ENCODE data around the gene DLGAP5. TPM values are rescaled to one million over a fixed set of nuclear protein-coding genes. Genes with fewer than 3 reads are reported as not detected.

DLGAP5 gene
- total RNA-seq, 2 experiments from 2014 or later = 117 to 120 TPM

- Mint-ChIP-seq H3K4me3 (no peak overlapping the region), H3K27ac (no peak overlapping the region), H3K27me3 (ENCODE audit: low read depth) (no peaks in the 10 kb centered on the region), H3K36me3 (ENCODE audit: low read depth) (peaks cover 25% of the 10 kb centered on the region), H3K9me3 (no peaks in the 10 kb centered on the region), H3K4me1 (ENCODE audit: low read depth) (peaks cover 10% of the 10 kb centered on the region)
- CTCF ChIA-PET = interaction anchor here (0.7 to 3.6 kb wide), 6 partner anchors 30 to 499 kb away, joined by 3 to 43 read pairs (median 4); no protein-coding TSS in a partner anchor
- intact Hi-C loops (cut with micrococcal nuclease) = loop anchor here (1.0 kb wide), 2 partner anchors 72 to 110 kb away; partner anchors contain the start of gene MAPK1IP1L
- DNase-seq = no peak
Observed at GRCh38 chr14:55160989-55161388, 30.4 kb downstream of the DLGAP5 start.

DNA sequence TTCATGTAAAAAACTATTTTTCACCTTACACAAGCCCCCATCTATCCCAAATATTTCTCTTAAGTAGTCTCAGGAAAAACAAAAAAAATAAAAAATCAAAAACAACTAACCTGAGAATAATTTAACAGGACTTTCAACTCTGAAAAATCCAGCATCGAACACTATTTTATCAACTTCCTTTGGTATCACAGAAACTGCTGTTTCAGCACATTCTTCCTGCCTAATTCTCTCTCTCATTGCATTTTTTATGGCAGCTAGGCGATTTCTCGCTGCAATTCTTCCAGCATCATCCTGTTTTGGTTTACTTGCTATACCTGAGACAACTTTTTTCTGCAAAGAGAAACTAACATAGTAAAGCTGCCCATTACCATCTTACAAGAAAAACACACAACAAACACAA, 33.0 kb downstream of the DLGAP5 start:
- no peaks in the 10 kb centered on the region for H3K9me3 Mint-ChIP-seq
- DNase-seq = no peak
- intact Hi-C loops (cut with micrococcal nuclease) = no loop called here
- no peak overlapping the region for H3K27ac Mint-ChIP-seq
- H3K27me3 Mint-ChIP-seq (ENCODE audit: low read depth) = no peaks in the 10 kb centered on the region
- peaks cover 5% of the 10 kb centered on the region for H3K4me1 Mint-ChIP-seq (ENCODE audit: low read depth)
- H3K36me3 Mint-ChIP-seq (ENCODE audit: low read depth) = peaks cover 27% of the 10 kb centered on the region
- CTCF ChIA-PET = interaction anchor here (0.6 to 3.6 kb wide), 3 partner anchors 38 to 68 kb away, joined by 3 to 43 read pairs (median 3); no protein-coding TSS in a partner anchor
- H3K4me3 Mint-ChIP-seq = no peak overlapping the region

DNA sequence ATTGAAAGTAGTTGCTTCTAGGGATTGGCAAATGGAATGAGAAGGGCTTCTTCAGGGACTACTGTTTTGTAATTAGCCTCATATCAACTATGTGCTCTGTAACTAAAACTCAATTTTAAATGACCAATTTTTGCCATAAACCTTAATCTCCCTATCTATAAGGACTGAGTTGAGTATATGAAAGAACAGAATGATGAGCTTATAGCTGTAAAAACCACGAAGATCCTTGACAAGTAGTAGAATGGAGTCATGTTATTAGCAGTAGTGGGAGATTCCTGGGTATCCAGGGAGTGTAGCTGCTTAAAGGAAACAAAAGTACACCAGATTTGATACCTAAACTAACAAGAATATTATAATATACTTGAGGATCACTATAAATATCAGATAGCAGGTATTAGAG, 34.3 kb downstream of the DLGAP5 start:
- H3K4me3 Mint-ChIP-seq = no peak overlapping the region
- intact Hi-C loops (cut with micrococcal nuclease) = no loop called here
- H3K9me3 Mint-ChIP-seq = no peaks in the 10 kb centered on the region
- no peak for DNase-seq
- no peaks in the 10 kb centered on the region for H3K27me3 Mint-ChIP-seq (ENCODE audit: low read depth)
- CTCF ChIA-PET = interaction anchor here (0.6 kb wide), 1 partner anchor 197 kb away, joined by 4 read pairs; no protein-coding TSS in a partner anchor
- H3K4me1 Mint-ChIP-seq (ENCODE audit: low read depth) = peaks cover 5% of the 10 kb centered on the region
- peaks cover 28% of the 10 kb centered on the region for H3K36me3 Mint-ChIP-seq (ENCODE audit: low read depth)
- H3K27ac Mint-ChIP-seq = no peak overlapping the region

DNA sequence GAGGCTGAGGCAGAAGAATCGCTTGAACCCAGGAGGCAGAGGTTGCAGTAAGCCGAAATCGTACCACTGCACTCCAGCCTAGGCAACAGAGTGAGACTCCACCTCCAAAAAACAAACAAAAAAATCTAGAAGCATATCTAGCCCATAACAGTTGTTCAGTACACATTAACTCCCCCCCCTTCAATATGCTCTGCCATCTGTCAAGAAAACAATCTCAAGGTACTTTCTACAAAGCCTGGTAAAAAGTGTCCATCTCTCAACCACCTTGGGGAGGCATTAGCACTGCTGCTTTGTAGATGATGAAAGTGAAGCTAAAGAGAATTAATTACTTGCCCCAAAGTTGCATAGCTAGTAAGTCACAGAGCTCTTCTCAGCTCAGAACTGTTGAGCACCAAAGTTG, 37.4 kb downstream of the DLGAP5 start:
- Mint-ChIP-seq H3K27me3 (ENCODE audit: low read depth) (no peaks in the 10 kb centered on the region), H3K9me3 (no peaks in the 10 kb centered on the region), H3K4me1 (ENCODE audit: low read depth) (peaks cover 5% of the 10 kb centered on the region), H3K4me3 (no peak overlapping the region), H3K27ac (no peak overlapping the region), H3K36me3 (ENCODE audit: low read depth) (peaks cover 27% of the 10 kb centered on the region)
- DNase-seq = no peak
- intact Hi-C loops (cut with micrococcal nuclease) = no loop called here
- CTCF ChIA-PET = interaction anchor here (0.6 kb wide), 1 partner anchor 130 kb away, joined by 4 read pairs; no protein-coding TSS in a partner anchor

GRCh38 chr14:55152052-55152753, 39.2 kb downstream of the DLGAP5 start:
- no peak overlapping the region for H3K27ac Mint-ChIP-seq
- H3K4me3 Mint-ChIP-seq = no peak overlapping the region
- DNase-seq = no peak
- intact Hi-C loops (cut with micrococcal nuclease) = no loop called here
- H3K9me3 Mint-ChIP-seq = no peaks in the 10 kb centered on the region
- H3K27me3 Mint-ChIP-seq (ENCODE audit: low read depth) = no peaks in the 10 kb centered on the region
- H3K4me1 Mint-ChIP-seq (ENCODE audit: low read depth) = peaks cover 5% of the 10 kb centered on the region
- H3K36me3 Mint-ChIP-seq (ENCODE audit: low read depth) = peaks cover 24% of the 10 kb centered on the region
- CTCF ChIA-PET = interaction anchor here (0.6 kb wide), 1 partner anchor 631 kb away, joined by 4 read pairs; no protein-coding TSS in a partner anchor

DNA sequence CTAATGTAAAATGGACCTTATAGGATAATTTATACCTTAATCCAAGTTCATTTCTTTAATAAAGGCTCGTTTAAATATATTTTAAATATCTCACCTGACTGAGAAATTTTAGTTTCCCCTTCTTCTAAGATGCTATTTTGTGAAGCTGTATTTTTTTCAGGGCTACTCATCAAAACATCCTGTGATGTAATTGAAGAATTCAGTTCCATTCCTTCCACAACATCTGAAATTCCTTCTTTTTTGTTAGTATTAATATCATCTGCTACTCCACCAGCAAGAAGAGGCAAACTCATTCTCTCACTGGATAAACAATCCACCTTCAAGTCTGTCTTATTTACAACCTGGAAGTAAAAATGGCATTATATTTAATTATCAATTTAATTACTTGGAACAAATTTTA, 39.8 kb downstream of the DLGAP5 start:
- H3K9me3 Mint-ChIP-seq = no peaks in the 10 kb centered on the region
- H3K27ac Mint-ChIP-seq = no peak overlapping the region
- peaks cover 22% of the 10 kb centered on the region for H3K36me3 Mint-ChIP-seq (ENCODE audit: low read depth)
- DNase-seq = no peak
- no peaks in the 10 kb centered on the region for H3K27me3 Mint-ChIP-seq (ENCODE audit: low read depth)
- intact Hi-C loops (cut with micrococcal nuclease) = no loop called here
- CTCF ChIA-PET = interaction anchor here (0.7 kb wide), 2 partner anchors 12 to 140 kb away, joined by 3 to 4 read pairs; no protein-coding TSS in a partner anchor
- H3K4me3 Mint-ChIP-seq = no peak overlapping the region
- no peaks in the 10 kb centered on the region for H3K4me1 Mint-ChIP-seq (ENCODE audit: low read depth)

GRCh38 chr14:55146425-55146824, 45.0 kb downstream of the DLGAP5 start:
- intact Hi-C loops (cut with micrococcal nuclease) = no loop called here
- no peak overlapping the region for H3K27ac Mint-ChIP-seq
- H3K4me1 Mint-ChIP-seq (ENCODE audit: low read depth) = no peaks in the 10 kb centered on the region
- no peak for DNase-seq
- H3K9me3 Mint-ChIP-seq = no peaks in the 10 kb centered on the region
- H3K36me3 Mint-ChIP-seq (ENCODE audit: low read depth) = peaks cover 14% of the 10 kb centered on the region
- H3K27me3 Mint-ChIP-seq (ENCODE audit: low read depth) = no peaks in the 10 kb centered on the region
- no peak overlapping the region for H3K4me3 Mint-ChIP-seq
- CTCF ChIA-PET = interaction anchor here (1.3 kb wide), 1 partner anchor 14 kb away, joined by 4 read pairs; no protein-coding TSS in a partner anchor

- intact Hi-C loops (cut with micrococcal nuclease) = no loop called here
- Mint-ChIP-seq H3K27me3 (ENCODE audit: low read depth) (no peaks in the 10 kb centered on the region), H3K4me1 (ENCODE audit: low read depth) (no peaks in the 10 kb centered on the region), H3K9me3 (no peaks in the 10 kb centered on the region), H3K36me3 (ENCODE audit: low read depth) (peaks cover 5% of the 10 kb centered on the region), H3K4me3 (no peak overlapping the region), H3K27ac (no peak overlapping the region)
- CTCF ChIA-PET = no interaction called here
- no peak for DNase-seq
Observed at GRCh38 chr14:55142466-55142865, 48.9 kb downstream of the DLGAP5 start.

- Mint-ChIP-seq H3K27ac (no peak overlapping the region), H3K36me3 (ENCODE audit: low read depth) (peaks cover 2% of the 10 kb centered on the region), H3K4me1 (ENCODE audit: low read depth) (no peaks in the 10 kb centered on the region), H3K9me3 (no peaks in the 10 kb centered on the region), H3K4me3 (no peak overlapping the region), H3K27me3 (ENCODE audit: low read depth) (peaks cover 3% of the 10 kb centered on the region)
- no peak for DNase-seq
- intact Hi-C loops (cut with micrococcal nuclease) = no loop called here
- CTCF ChIA-PET = no interaction called here
Observed at GRCh38 chr14:55141825-55142224, 49.6 kb downstream of the DLGAP5 start.

- Mint-ChIP-seq H3K9me3 (no peaks in the 10 kb centered on the region), H3K27ac (no peak overlapping the region), H3K36me3 (ENCODE audit: low read depth) (no peaks in the 10 kb centered on the region), H3K27me3 (ENCODE audit: low read depth) (peaks cover 4% of the 10 kb centered on the region), H3K4me3 (no peak overlapping the region), H3K4me1 (ENCODE audit: low read depth) (no peaks in the 10 kb centered on the region)
- no peak for DNase-seq
- CTCF ChIA-PET = interaction anchor here (0.6 to 1.6 kb wide), 2 partner anchors 11 to 89 kb away, joined by 3 to 4 read pairs; partner anchors contain the start of gene MAPK1IP1L
- intact Hi-C loops (cut with micrococcal nuclease) = no loop called here
Observed at GRCh38 chr14:55139696-55140509, 51.5 kb downstream of the DLGAP5 start.

DNA sequence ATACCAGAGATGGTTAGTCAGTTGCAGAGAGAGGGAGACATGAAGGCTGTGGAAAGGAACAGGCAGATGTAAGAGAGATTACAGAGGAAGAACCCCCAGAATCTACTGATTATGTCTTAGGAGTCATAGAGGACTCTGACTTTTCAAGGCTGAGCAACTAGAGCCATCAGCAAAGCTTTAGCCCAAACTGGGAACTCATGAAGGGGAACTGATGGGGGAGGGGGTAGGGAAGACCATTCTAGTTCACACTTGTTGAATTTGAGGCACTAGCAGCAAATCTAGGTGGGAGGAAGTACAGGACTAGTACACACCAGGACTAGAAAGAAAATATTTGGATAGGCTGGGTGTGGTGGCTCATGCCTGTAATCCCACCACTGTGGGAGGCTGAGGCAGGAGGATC, 52.2 kb downstream of the DLGAP5 start:
- Mint-ChIP-seq H3K4me3 (no peak overlapping the region), H3K27me3 (ENCODE audit: low read depth) (peaks cover 4% of the 10 kb centered on the region), H3K36me3 (ENCODE audit: low read depth) (no peaks in the 10 kb centered on the region), H3K4me1 (ENCODE audit: low read depth) (no peaks in the 10 kb centered on the region), H3K9me3 (no peaks in the 10 kb centered on the region), H3K27ac (no peak overlapping the region)
- intact Hi-C loops (cut with micrococcal nuclease) = no loop called here
- CTCF ChIA-PET = interaction anchor here (1.6 kb wide), 1 partner anchor 88 kb away, joined by 3 read pairs; the partner anchor contains the start of gene MAPK1IP1L
- no peak for DNase-seq

DNA sequence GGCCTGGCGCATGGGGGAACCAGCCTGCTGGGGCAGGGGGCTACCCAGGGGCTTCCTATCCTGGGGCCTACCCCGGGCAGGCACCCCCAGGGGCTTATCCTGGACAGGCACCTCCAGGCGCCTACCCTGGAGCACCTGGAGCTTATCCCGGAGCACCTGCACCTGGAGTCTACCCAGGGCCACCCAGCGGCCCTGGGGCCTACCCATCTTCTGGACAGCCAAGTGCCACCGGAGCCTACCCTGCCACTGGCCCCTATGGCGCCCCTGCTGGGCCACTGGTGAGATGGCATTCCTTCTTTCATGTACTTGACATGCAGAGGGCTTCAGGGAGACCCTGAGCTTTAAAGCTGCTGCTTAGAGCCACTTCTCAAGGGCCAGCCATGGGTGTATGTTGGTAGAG, 53.3 kb downstream of the DLGAP5 start:
- Mint-ChIP-seq H3K36me3 (ENCODE audit: low read depth) (no peaks in the 10 kb centered on the region), H3K27me3 (ENCODE audit: low read depth) (peaks cover 8% of the 10 kb centered on the region), H3K9me3 (no peaks in the 10 kb centered on the region), H3K4me1 (ENCODE audit: low read depth) (no peaks in the 10 kb centered on the region), H3K27ac (no peak overlapping the region), H3K4me3 (no peak overlapping the region)
- CTCF ChIA-PET = interaction anchor here (0.6 to 1.7 kb wide), 3 partner anchors 29 to 48 kb away, joined by 3 to 5 read pairs (median 4); no protein-coding TSS in a partner anchor
- DNase-seq = no peak
- intact Hi-C loops (cut with micrococcal nuclease) = no loop called here

All from activated naive CD4-positive, alpha-beta T cell treated with anti-CD3 and anti-CD28 coated beads for 36 hours (primary cell).